Measurements from ENCODE around the gene ADRB2. TPM values are rescaled to one million over a fixed set of nuclear protein-coding genes. Genes with fewer than 3 reads are reported as not detected.

Gene ADRB2
- total RNA-seq, 1 donor from 2014 or later = 3.2 TPM

GRCh38 chr5:148794729-148795561, 31.5 kb upstream of the ADRB2 start:
- no peaks in the 10 kb centered on the region for H3K9me3 Mint-ChIP-seq
- CTCF ChIA-PET = interaction anchor here (0.9 to 2.1 kb wide), 7 partner anchors 8 to 162 kb away, joined by 3 to 6 read pairs (median 3); no protein-coding TSS in a partner anchor
- TF ChIP-seq, protein P1, sequence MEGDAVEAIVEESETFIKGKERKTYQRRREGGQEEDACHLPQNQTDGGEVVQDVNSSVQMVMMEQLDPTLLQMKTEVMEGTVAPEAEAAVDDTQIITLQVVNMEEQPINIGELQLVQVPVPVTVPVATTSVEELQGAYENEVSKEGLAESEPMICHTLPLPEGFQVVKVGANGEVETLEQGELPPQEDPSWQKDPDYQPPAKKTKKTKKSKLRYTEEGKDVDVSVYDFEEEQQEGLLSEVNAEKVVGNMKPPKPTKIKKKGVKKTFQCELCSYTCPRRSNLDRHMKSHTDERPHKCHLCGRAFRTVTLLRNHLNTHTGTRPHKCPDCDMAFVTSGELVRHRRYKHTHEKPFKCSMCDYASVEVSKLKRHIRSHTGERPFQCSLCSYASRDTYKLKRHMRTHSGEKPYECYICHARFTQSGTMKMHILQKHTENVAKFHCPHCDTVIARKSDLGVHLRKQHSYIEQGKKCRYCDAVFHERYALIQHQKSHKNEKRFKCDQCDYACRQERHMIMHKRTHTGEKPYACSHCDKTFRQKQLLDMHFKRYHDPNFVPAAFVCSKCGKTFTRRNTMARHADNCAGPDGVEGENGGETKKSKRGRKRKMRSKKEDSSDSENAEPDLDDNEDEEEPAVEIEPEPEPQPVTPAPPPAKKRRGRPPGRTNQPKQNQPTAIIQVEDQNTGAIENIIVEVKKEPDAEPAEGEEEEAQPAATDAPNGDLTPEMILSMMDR (IDR thresholded peaks at IDR 0.05) = no peak
- H3K4me1 Mint-ChIP-seq = peaks cover 44% of the 10 kb centered on the region
- DNase-seq (no peak), ATAC-seq (ENCODE audit: low read depth) (peak; percentile 88)
- intact Hi-C loops (cut with micrococcal nuclease) = loop anchor here (1.0 to 5.0 kb wide), 2 partner anchors 14 to 37 kb away; no protein-coding TSS in a partner anchor
- no peaks in the 10 kb centered on the region for H3K27me3 Mint-ChIP-seq
- peak overlapping the region; percentile 55 for H3K4me3 Mint-ChIP-seq
- H3K27ac Mint-ChIP-seq = peak overlapping the region; percentile 77
- POLR2A ChIA-PET = interaction anchor here (0.9 to 1.2 kb wide), 4 partner anchors 9 to 37 kb away, joined by 3 to 5 read pairs (median 4); no protein-coding TSS in a partner anchor
- no peaks in the 10 kb centered on the region for H3K36me3 Mint-ChIP-seq (ENCODE audit: low read depth)

- no peaks in the 10 kb centered on the region for H3K36me3 Mint-ChIP-seq (ENCODE audit: low read depth)
- no peak for ATAC-seq (ENCODE audit: low read depth)
Observed at GRCh38 chr5:148796936-148797335, 29.5 kb upstream of the ADRB2 start.

GRCh38 chr5:148798786-148799185, 27.6 kb upstream of the ADRB2 start:
- TF ChIP-seq, protein P1 (IDR thresholded peaks at IDR 0.05) = no peak
- CTCF ChIA-PET = no interaction called here
- ATAC-seq (ENCODE audit: low read depth) = no peak
- no peak overlapping the region for H3K27ac Mint-ChIP-seq
- DNase-seq = no peak
- no peaks in the 10 kb centered on the region for H3K27me3 Mint-ChIP-seq
- no peaks in the 10 kb centered on the region for H3K36me3 Mint-ChIP-seq (ENCODE audit: low read depth)
- POLR2A ChIA-PET = no interaction called here
- H3K4me3 Mint-ChIP-seq = no peak overlapping the region
- H3K4me1 Mint-ChIP-seq = peaks cover 34% of the 10 kb centered on the region
- H3K9me3 Mint-ChIP-seq = no peaks in the 10 kb centered on the region
- intact Hi-C loops (cut with micrococcal nuclease) = no loop called here

More at GRCh38 chr5:148796936-148797335, 29.5 kb upstream of the ADRB2 start:
- no peaks in the 10 kb centered on the region for H3K27me3 Mint-ChIP-seq
- H3K27ac Mint-ChIP-seq = no peak overlapping the region
- H3K4me1 Mint-ChIP-seq = peaks cover 43% of the 10 kb centered on the region
- H3K4me3 Mint-ChIP-seq = no peak overlapping the region
- TF ChIP-seq, protein P1 (IDR thresholded peaks at IDR 0.05) = no peak
- CTCF ChIA-PET = no interaction called here
- no peak for DNase-seq
- POLR2A ChIA-PET = interaction anchor here (0.7 kb wide), 1 partner anchor 883 kb away, joined by 10 read pairs; no protein-coding TSS in a partner anchor
- intact Hi-C loops (cut with micrococcal nuclease) = no loop called here
- no peaks in the 10 kb centered on the region for H3K9me3 Mint-ChIP-seq

DNA sequence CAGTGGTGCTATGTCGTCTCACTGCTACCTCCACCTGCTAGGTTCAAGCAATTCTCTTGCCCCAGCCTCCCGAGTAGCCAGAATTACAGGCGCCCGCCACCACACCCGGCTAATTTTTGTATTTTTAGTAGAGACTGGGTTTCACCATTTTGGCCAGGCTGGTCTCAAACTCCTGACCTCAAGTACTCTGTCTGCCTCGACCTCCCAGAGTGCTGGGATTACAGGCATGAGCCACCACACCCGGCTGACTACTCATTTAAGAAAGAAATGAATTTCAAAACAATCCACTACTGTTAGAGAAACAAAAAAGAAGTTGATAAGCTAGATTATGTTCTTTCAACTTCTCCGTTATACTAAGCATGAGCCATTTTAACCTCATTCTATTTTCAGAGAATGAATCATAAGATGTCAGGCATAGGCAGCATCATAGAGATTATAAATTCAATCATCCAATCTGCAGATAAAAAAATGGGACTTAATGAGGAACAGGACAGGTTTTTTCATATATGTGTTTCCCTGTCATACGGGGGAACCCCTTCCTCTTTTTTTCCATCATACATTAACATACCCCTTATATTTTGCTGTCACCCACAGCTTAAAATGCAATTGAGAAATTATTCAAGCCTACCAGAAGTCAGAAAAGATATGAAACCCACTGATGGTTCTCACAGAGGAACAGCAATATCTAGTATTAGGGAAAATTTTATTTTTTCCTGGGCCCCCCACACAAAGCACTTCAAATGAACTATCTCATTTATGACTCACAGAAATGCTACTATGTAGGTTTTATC, 26.5 kb upstream of the ADRB2 start:
- POLR2A ChIA-PET = no interaction called here
- TF ChIP-seq, protein P1 (IDR thresholded peaks at IDR 0.05) = no peak
- no peak overlapping the region for H3K27ac Mint-ChIP-seq
- H3K4me3 Mint-ChIP-seq = no peak overlapping the region
- H3K4me1 Mint-ChIP-seq = peaks cover 28% of the 10 kb centered on the region
- ATAC-seq (ENCODE audit: low read depth) (peak; percentile 58), DNase-seq (no peak)
- no peaks in the 10 kb centered on the region for H3K36me3 Mint-ChIP-seq (ENCODE audit: low read depth)
- intact Hi-C loops (cut with micrococcal nuclease) = loop anchor here (1.0 to 10.0 kb wide), 2 partner anchors 9 to 995 kb away; no protein-coding TSS in a partner anchor
- H3K9me3 Mint-ChIP-seq = no peaks in the 10 kb centered on the region
- CTCF ChIA-PET = interaction anchor here (1.0 to 1.5 kb wide), 4 partner anchors 21 to 157 kb away, joined by 3 to 4 read pairs (median 4); no protein-coding TSS in a partner anchor
- H3K27me3 Mint-ChIP-seq = no peaks in the 10 kb centered on the region

Data from activated B cell treated with CpG ODN at 0.5 μM for 24 hours (primary cell).